NK-92 (cell line): ENCODE results near the gene TAS2R46.
"Not testable (repeated sequence)": the region's sequence is repeated elsewhere in the genome, so short reads cannot be mapped to it uniquely, and the experiment has no call there.

Experiments
- DNase-seq: peaks from one replicate; lab custom pipeline; 2025; ENCODE audit not compliant: unreplicated experiment; lab: John Stamatoyannopoulos, UW

The TAS2R46 gene

DNA sequence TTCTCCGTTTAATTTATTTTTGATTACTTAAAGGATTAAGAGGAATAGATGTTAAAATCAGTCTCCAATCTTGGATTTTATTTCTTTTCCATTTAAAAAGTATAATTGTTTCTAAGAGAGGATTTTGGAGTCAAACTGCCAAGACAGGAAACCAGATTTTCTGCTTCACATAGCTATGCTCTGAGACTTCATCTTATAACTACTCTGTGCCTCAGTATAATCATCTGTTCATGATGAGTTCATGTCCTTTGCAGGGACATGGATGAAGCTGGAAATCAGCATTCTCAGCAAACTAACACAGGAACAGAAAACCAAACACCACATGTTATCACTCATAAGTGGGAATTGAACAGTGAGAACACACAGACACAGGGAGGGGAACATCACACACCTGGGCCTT is 21.9 kb downstream of the TAS2R46 start:
- no peak for DNase-seq

DNA sequence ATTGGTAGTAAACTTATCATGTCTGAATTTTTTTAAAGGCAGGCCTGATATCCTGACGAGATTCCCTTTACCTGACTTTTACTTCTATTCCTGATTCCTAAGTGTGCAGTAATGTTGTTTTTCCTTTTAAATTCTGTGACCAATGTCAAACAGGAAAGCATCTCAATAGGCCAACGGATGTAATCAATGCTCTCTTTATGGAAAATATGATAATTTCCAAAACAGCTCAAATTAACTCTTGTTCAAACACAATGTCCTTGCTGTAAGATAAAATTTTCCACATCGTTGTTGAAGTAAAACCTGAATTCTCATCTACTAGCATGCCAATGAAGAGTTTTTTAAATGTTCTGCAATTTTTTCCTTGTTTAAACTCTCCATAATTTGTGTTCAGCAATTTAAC is 22.9 kb downstream of the TAS2R46 start:
- no peak for DNase-seq

- not testable (repeated sequence) for DNase-seq
Measured at GRCh38 chr12:11033959-11034358, 28.1 kb downstream of the TAS2R46 start.

GRCh38 chr12:11031307-11031706 is 30.8 kb downstream of the TAS2R46 start, which contains the start of gene TAS2R31:
TSS of gene TAS2R31 (minus strand) at chr12:11031407. CDS start at chr12:11031335, 72 bp downstream.
- no peak for DNase-seq

GRCh38 chr12:11026118-11026517 is 36.0 kb downstream of the TAS2R46 start:
- DNase-seq, result no peak

- DNase-seq, result no peak
Measured at GRCh38 chr12:11023387-11023786, 38.7 kb downstream of the TAS2R46 start.

- DNase-seq, result no peak
Measured at GRCh38 chr12:11022520-11022919, 39.6 kb downstream of the TAS2R46 start, which contains the start of gene TAS2R19. TSS of gene TAS2R19 (minus strand) at chr12:11022620. CDS start at chr12:11022571, 49 bp downstream.

- DNase-seq, result no peak
Measured at GRCh38 chr12:11016937-11017336, 45.2 kb downstream of the TAS2R46 start.

DNA sequence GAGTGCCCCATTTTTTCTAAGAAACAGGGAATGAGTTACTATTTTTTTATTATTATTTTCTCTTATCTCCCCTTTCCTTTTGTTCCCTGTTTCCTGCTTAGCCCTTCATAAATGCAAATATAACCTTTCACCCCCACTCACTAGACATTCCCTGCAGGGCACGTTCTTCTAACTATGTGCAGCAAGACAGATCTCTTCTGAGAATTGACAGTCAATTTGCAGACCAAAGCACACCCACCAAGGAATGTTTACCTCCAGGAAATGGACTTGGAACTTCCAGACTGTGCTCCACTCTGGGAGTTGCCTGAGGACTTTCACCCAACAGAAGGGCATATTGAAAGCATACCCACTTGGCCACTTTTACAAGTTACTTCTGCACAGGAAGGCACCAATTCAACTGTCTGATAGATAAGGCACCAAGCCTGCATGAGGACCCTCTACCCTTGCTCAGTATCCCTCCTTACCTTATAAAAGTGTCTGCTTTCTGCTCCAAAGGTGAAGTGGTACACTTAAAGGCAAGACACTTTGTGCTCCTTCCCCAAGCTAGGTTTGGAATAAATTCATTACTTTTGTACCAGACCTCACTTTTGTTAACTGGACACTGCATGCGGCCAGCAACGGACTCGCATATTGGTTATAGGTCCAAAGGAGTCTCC is 46.2 kb downstream of the TAS2R46 start:
- no peak for DNase-seq

DNA sequence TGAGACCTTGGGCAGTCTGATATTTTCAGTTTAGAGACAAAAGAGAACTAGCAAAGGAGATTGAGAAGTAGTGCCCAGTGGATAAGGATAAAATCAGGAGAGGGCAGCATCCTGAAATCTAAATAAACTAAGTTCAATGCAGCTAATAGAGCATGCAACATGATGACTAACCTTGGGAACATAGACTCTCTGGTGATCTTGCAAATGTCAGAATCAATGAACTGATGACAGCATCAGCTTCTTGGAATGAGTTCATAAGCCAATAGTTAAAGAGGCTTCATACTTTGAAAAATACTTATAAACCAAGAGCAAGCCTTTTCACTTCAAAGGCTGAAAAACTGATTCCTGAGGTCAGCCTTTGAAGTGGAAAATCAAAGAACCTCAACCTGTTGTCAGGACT is 47.9 kb downstream of the TAS2R46 start:
- no peak for DNase-seq
